Inflammatory macrophage treated with lipopolysaccharide for 1 hour (primary cell): ENCODE data around the gene TMC1.
"Not testable (repeated sequence)": the region's sequence is repeated elsewhere in the genome, so short reads cannot be mapped to it uniquely, and the experiment has no call there.

ENCODE experiments used
- DNase-seq, 2 donors: peaks; one replicate each; pipeline ENCODE4 v3.0.0-alpha.2; 2020 to 2022

The TMC1 gene

GRCh38 chr9:72827950-72828731 lies 306.7 kb downstream of the TMC1 start:
- DNase-seq: peak; percentile 2 to 5

GRCh38 chr9:72834994-72835393 lies 313.6 kb downstream of the TMC1 start:
- DNase-seq: no peak

GRCh38 chr9:72836790-72837189 lies 315.4 kb downstream of the TMC1 start:
- no peak for DNase-seq

GRCh38 chr9:72839085-72839484 lies 317.7 kb downstream of the TMC1 start:
- no peak for DNase-seq

GRCh38 chr9:72843520-72844439 lies 322.4 kb downstream of the TMC1 start:
- DNase-seq: no peak

GRCh38 chr9:72844440-72844768 lies 323.0 kb downstream of the TMC1 start:
- DNase-seq: no peak

GRCh38 chr9:72845052-72845451 lies 323.6 kb downstream of the TMC1 start:
- not testable (repeated sequence) for DNase-seq

- DNase-seq: not testable (repeated sequence)
These were observed 328.8 kb downstream of the TMC1 start for GRCh38 chr9:72850209-72850608.

- DNase-seq: no peak
These were observed 333.9 kb downstream of the TMC1 start for GRCh38 chr9:72855321-72855720.

- DNase-seq: no peak
These were observed 334.6 kb downstream of the TMC1 start for GRCh38 chr9:72855890-72856523.

- peak; percentile 57 to 84 for DNase-seq
These were observed 335.7 kb downstream of the TMC1 start for GRCh38 chr9:72856972-72857623.

GRCh38 chr9:72857624-72857996 lies 336.2 kb downstream of the TMC1 start:
- DNase-seq: no peak

- peak in 1 of 2 donors; percentile 22 for DNase-seq
These were observed 336.9 kb downstream of the TMC1 start for GRCh38 chr9:72858089-72858912.

GRCh38 chr9:72862788-72863187 lies 341.4 kb downstream of the TMC1 start:
- not testable (repeated sequence) for DNase-seq

- peak in 1 of 2 donors; percentile 23 for DNase-seq
These were observed 342.2 kb downstream of the TMC1 start for GRCh38 chr9:72863456-72864094.

GRCh38 chr9:72864327-72864726 lies 342.9 kb downstream of the TMC1 start:
- no peak for DNase-seq

GRCh38 chr9:72871685-72872084 lies 350.3 kb downstream of the TMC1 start:
- peak in 1 of 2 donors; percentile 32 for DNase-seq

- DNase-seq: no peak
These were observed 351.3 kb downstream of the TMC1 start for GRCh38 chr9:72872718-72873117.

GRCh38 chr9:72873456-72873855 lies 352.0 kb downstream of the TMC1 start:
- DNase-seq: no peak

- no peak for DNase-seq
These were observed 352.9 kb downstream of the TMC1 start for GRCh38 chr9:72874344-72874743.

- DNase-seq: no peak
These were observed 353.8 kb downstream of the TMC1 start for GRCh38 chr9:72875221-72875620.

GRCh38 chr9:72880821-72881220 lies 359.4 kb downstream of the TMC1 start:
- no peak for DNase-seq
